GM12878 (cell line): ENCODE measurements around the gene ATG10. TPM values are rescaled to one million over a fixed set of nuclear protein-coding genes. Genes with fewer than 3 reads are reported as not detected.
A peak's percentile ranks its signal among the peaks of the same experiment; 100 is the strongest.

Source experiments
- ATAC-seq: fragments of 200-7000 bp; cut with Tn5 transposase; 3 replicates; pipeline ENCODE4 v1.9.1; 2020; ENCODE audit warnings: mild to moderate bottlenecking, moderate library complexity
- BruUV-seq: library from RNA; stranded (reverse); fragments of 400-500 nt; replicated peaks from 2 replicates; lab custom pipeline; 2021; lab: Mats Ljungman, UMichigan
- CTCF ChIA-PET: fragments of 300-600 bp; sonication (Branson Sonifier 250); formaldehyde crosslinking; extraction: SDS; loops from one replicate; lab custom pipeline; 2021; ENCODE audit warnings: inconsistent platforms; lab: Yijun Ruan, JAX
- POLR2A ChIA-PET: fragments of 350-600 bp; formaldehyde crosslinking; extraction: SDS; loops from one replicate; lab custom pipeline; 2021; ENCODE audit warnings: inconsistent platforms; lab: Charles Lee
- RAD21 ChIA-PET: fragments of 300-600 bp; sonication (Branson Sonifier 250); formaldehyde crosslinking; loops from one replicate; lab custom pipeline; 2023; ENCODE audit warnings: antibody characterized with exemption; ENCODE audit not compliant: unreplicated experiment; lab: Charles Lee
- SMC1A ChIA-PET: fragments of 300-600 bp; sonication (Branson Sonifier 250); formaldehyde crosslinking; loops from one replicate; lab custom pipeline; 2023; ENCODE audit not compliant: unreplicated experiment, uncharacterized antibody; lab: Charles Lee
- DNase-seq: peaks from one replicate; pipeline ENCODE4 v3.0.0-alpha.2; 2011; ENCODE audit warnings: low read depth, low spot score
- FAIRE-seq: peaks from 3 replicates; lab custom pipeline; 2011; peaks lifted over from hg19 to GRCh38; lab: Jason Lieb, UNC
- H2AFZ ChIP-seq: 2 replicates; pipeline ENCODE4 v1.6.0; 2011; ENCODE audit warnings: low read depth, low read length, control low read depth; ENCODE audit not compliant: control insufficient read depth
- H3K27ac ChIP-seq: 2 replicates; pipeline ENCODE4 v1.5.1; 2011; ENCODE audit warnings: control low read depth; ENCODE audit not compliant: control insufficient read depth, insufficient read depth
- H3K27me3 ChIP-seq, 2 experiments: replicated peaks in 1 of 2; 2 replicates each; pipeline versions ENCODE4 v1.6.0 to v1.6.1; 2011; ENCODE audit warnings: low read length in 1 of 2; ENCODE audit not compliant: control insufficient read depth in 2 of 2, insufficient read depth in 2 of 2
- H3K36me3 ChIP-seq, 2 experiments: 2 replicates each; pipeline ENCODE4 v1.5.1; 2011; ENCODE audit warnings: low read length in 1 of 2; ENCODE audit not compliant: control insufficient read depth in 2 of 2, insufficient read depth in 2 of 2
- H3K4me1 ChIP-seq: 2 replicates; pipeline ENCODE4 v1.6.1; 2011; ENCODE audit warnings: mild to moderate bottlenecking, low read length, moderate library complexity, mixed read lengths; ENCODE audit not compliant: control insufficient read depth, insufficient read depth
- H3K4me2 ChIP-seq: 2 replicates; pipeline ENCODE4 v1.6.0; 2011; ENCODE audit warnings: control low read depth; ENCODE audit not compliant: control insufficient read depth, insufficient read depth
- H3K4me3 ChIP-seq: fragments of 200-600 bp; sonication (generic); 2 replicates; pipeline ENCODE4 v1.5.1; 2016
- H3K79me2 ChIP-seq: 2 replicates; pipeline ENCODE4 v1.6.0; 2011; ENCODE audit warnings: low read length; ENCODE audit not compliant: control insufficient read depth, insufficient read depth
- H3K9ac ChIP-seq: 2 replicates; pipeline ENCODE4 v1.8.0; 2011; ENCODE audit warnings: low read length, control low read depth, mixed read lengths; ENCODE audit not compliant: control insufficient read depth, insufficient read depth
- H3K9me3 ChIP-seq: replicated peaks from 3 replicates; pipeline ENCODE4 v1.5.1; 2011; ENCODE audit warnings: mild to moderate bottlenecking, low read length; ENCODE audit not compliant: control insufficient read depth, insufficient read depth
- H4K20me1 ChIP-seq: 2 replicates; pipeline ENCODE4 v1.6.0; 2011; ENCODE audit not compliant: control insufficient read depth, insufficient read depth
- HDAC6 ChIP-seq: fragments of 200-600 bp; sonication (generic); IDR thresholded peaks from one replicate; pipeline ENCODE4 v1.8.0; 2017; ENCODE audit warnings: antibody characterized with exemption; ENCODE audit not compliant: unreplicated experiment
- NFYA ChIP-seq: IDR thresholded peaks from 2 replicates; pipeline ENCODE4 v1.6.1; 2011; ENCODE audit warnings: low read depth, mild to moderate bottlenecking, low read length, improper control_type of control experiment, borderline replicate concordance
- POLR2AphosphoS2 ChIP-seq: IDR thresholded peaks from 2 replicates; pipeline ENCODE4 v1.6.1; 2011; ENCODE audit warnings: low read depth, mild to moderate bottlenecking, low read length, improper control_type of control experiment, moderate library complexity
- SIX5 ChIP-seq: IDR thresholded peaks from 2 replicates; pipeline ENCODE4 v1.6.1; 2011; ENCODE audit warnings: mild to moderate bottlenecking, low read depth, low read length, moderate library complexity; ENCODE audit not compliant: severe bottlenecking
- STAT3 ChIP-seq: IDR thresholded peaks from 2 replicates; pipeline ENCODE4 v1.6.1; 2011; ENCODE audit warnings: low read depth, low read length, improper control_type of control experiment
- WGBS: methylation state at CpG from one replicate; pipeline ENCODE4 v1.1.6; 2016; ENCODE audit warnings: low lambda C conversion rate; ENCODE audit not compliant: insufficient replicate concordance, insufficient coverage; ENCODE audit errors: missing lambda C conversion rate; 5-methylcytosine and 5-hydroxymethylcytosine counted together
- in situ Hi-C: fragments of 300-500 bp; cut with MboI; formaldehyde crosslinking; loops from 9 replicates; pipeline ENCODE4 v1.14.3; 2018; ENCODE audit warnings: mixed read lengths
- intact Hi-C: fragments of 100-400 bp; cut with micrococcal nuclease; formaldehyde crosslinking; loops from one replicate; pipeline ENCODE4 v1.14.2; 2022; ENCODE audit not compliant: unreplicated experiment
- polyA plus RNA-seq, 11 experiments: library from polyadenylated mRNA; depleted of rRNA in 4 of 11; unstranded in 6 of 11; stranded (reverse) in 5 of 11; fragments of >200 nt; fragmentation: Nextera tagmentation in 4 of 11; fragmentation: Illumina TruSeq in 1 of 11; extraction: Ambion mirVana in 4 of 11; extraction: Trizol in 1 of 11; gene quantifications; 1 replicate in 1 of 11; 2 replicates in 10 of 11; pipeline versions ENCODE4 v1.2.1 to v1.2.3, GENCODE V29; 2011 to 2016; ENCODE audit warnings: inconsistent platforms in 2 of 11, missing spikeins in 2 of 11, low read depth in 1 of 11
- total RNA-seq, 4 experiments: library from RNA; depleted of rRNA in 3 of 4; stranded (reverse); fragments of >200 nt in 3 of 4; fragmentation: Illumina TruSeq in 1 of 4; extraction: Trizol in 1 of 4; gene quantifications; 2 replicates each; pipeline versions ENCODE4 v1.2.1 to v1.2.3, GENCODE V29; 2013 to 2021
- TF ChIP-seq, protein P1 (sequence below): fragments of 150-350 bp; IDR thresholded peaks from 2 replicates; pipeline ENCODE4 v1.6.1; 2016; ENCODE audit warnings: low read depth, low read length
- TF ChIP-seq, protein P2 (sequence below): fragments of 450-650 bp; conservative IDR thresholded peaks from 2 replicates; pipeline ENCODE4 v1.6.1; 2017; ENCODE audit warnings: mild to moderate bottlenecking, moderate library complexity
- TF ChIP-seq, protein P3 (sequence below): fragments of 450-650 bp; IDR thresholded peaks from 2 replicates; pipeline ENCODE4 v1.6.1; 2017; ENCODE audit warnings: low read depth, mild to moderate bottlenecking, moderate library complexity
- TF ChIP-seq, protein P4 (sequence below): fragments of 450-650 bp; IDR thresholded peaks from 2 replicates; pipeline ENCODE4 v1.6.1; 2017; ENCODE audit warnings: mild to moderate bottlenecking, moderate library complexity

ATG10 gene
- total and polyA plus RNA-seq, 10 of the 15 experiments (the other 5 are each of a cell fraction or from before 2014, with no cell fraction given): 3.8 to 14.4 (median 6.5) TPM

DNA sequence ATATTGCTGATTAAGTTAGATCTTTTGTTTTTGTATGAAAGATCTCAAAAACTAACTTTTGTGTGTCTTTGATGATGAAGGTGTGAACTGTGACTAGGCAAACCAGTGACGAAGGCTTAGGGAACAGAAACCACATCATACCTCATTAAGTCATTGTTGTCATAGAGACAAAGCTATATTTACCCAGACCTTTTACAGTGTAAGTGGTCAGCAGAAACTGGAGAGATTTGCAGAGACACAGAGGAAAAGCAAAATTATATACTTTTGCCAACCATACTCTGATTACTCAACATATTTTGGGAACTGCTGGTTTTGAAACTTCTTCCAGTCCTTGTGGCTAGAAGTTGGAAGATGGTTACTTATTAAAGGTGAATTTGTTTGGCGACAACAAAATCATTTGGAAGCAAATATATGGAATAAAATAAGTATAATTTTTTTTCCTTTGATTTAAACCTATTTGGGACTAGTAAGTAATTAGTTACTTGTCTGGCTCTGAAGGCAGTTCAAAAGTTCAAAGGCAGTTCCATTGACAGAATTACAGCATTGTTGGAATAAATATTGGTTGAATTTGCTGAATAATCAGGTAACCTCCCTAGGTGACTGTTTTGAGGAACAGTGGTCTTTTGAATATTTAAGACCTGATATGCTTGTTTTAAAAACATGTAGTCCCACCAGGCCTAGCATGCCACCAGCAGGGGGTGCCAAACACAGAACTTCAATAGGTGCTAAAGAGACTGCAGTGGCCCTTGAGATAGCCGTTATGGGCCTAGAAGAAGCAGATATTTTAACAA is 202.5 kb downstream of the ATG10 start:
- Histone ChIP-seq H3K36me3 (no peaks in the 10 kb centered on the region), H3K4me3 (peak overlapping the region; percentile 0; the same call in 1 of the 2 replicates), H3K4me2 (peak overlapping the region; percentile 87), H3K9me3 (no peaks in the 10 kb centered on the region), H4K20me1 (no peaks in the 10 kb centered on the region), H3K79me2 (no peaks in the 10 kb centered on the region), H3K4me1 (peaks cover 25% of the 10 kb centered on the region), H2AFZ (peak overlapping the region; percentile 38), H3K9ac (peak overlapping the region; percentile 7; the same call in 1 of the 2 replicates), H3K27me3 (no peaks in the 10 kb centered on the region), H3K27ac (peak overlapping the region; percentile 69)
- POLR2A ChIA-PET: interaction anchor here (0.6 to 1.5 kb wide), 4 partner anchors 11 to 67 kb away, joined by 3 to 4 read pairs (median 3); no protein-coding TSS in a partner anchor
- FAIRE-seq (peak; percentile 79), ATAC-seq (peak; percentile 94), DNase-seq (peak; percentile 83)
- TSS peak; percentile 91 for BruUV-seq
- 47% methylated on average over 3 of the region's 3 CpGs for WGBS
- in situ Hi-C loops: loop anchor here (5.0 kb wide), 1 partner anchor 667 kb away; no protein-coding TSS in a partner anchor
- CTCF ChIA-PET: interaction anchor here (0.7 to 11.2 kb wide), 23 partner anchors 10 to 667 kb away, joined by 3 to 177 read pairs (median 4); partner anchors contain the start of gene SSBP2
- RAD21 ChIA-PET: interaction anchor here (0.9 to 8.8 kb wide), 7 partner anchors 9 to 687 kb away, joined by 3 to 72 read pairs (median 3); no protein-coding TSS in a partner anchor
- intact Hi-C loops: loop anchor here (1.0 kb wide), 1 partner anchor 51 kb away; no protein-coding TSS in a partner anchor
- SMC1A ChIA-PET: interaction anchor here (0.6 to 13.8 kb wide), 13 partner anchors 10 to 427 kb away, joined by 3 to 159 read pairs (median 4); no protein-coding TSS in a partner anchor
- TF ChIP-seq, protein P1, sequence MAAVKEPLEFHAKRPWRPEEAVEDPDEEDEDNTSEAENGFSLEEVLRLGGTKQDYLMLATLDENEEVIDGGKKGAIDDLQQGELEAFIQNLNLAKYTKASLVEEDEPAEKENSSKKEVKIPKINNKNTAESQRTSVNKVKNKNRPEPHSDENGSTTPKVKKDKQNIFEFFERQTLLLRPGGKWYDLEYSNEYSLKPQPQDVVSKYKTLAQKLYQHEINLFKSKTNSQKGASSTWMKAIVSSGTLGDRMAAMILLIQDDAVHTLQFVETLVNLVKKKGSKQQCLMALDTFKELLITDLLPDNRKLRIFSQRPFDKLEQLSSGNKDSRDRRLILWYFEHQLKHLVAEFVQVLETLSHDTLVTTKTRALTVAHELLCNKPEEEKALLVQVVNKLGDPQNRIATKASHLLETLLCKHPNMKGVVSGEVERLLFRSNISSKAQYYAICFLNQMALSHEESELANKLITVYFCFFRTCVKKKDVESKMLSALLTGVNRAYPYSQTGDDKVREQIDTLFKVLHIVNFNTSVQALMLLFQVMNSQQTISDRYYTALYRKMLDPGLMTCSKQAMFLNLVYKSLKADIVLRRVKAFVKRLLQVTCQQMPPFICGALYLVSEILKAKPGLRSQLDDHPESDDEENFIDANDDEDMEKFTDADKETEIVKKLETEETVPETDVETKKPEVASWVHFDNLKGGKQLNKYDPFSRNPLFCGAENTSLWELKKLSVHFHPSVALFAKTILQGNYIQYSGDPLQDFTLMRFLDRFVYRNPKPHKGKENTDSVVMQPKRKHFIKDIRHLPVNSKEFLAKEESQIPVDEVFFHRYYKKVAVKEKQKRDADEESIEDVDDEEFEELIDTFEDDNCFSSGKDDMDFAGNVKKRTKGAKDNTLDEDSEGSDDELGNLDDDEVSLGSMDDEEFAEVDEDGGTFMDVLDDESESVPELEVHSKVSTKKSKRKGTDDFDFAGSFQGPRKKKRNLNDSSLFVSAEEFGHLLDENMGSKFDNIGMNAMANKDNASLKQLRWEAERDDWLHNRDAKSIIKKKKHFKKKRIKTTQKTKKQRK: no peak
- TF ChIP-seq SIX5 (no peak), STAT3 (0 out of 2 replicates have a peak, but pooled peaks have one; percentile 63), POLR2AphosphoS2 (no peak), NFYA (no peak), HDAC6 (no peak)
- TF ChIP-seq, protein P2, sequence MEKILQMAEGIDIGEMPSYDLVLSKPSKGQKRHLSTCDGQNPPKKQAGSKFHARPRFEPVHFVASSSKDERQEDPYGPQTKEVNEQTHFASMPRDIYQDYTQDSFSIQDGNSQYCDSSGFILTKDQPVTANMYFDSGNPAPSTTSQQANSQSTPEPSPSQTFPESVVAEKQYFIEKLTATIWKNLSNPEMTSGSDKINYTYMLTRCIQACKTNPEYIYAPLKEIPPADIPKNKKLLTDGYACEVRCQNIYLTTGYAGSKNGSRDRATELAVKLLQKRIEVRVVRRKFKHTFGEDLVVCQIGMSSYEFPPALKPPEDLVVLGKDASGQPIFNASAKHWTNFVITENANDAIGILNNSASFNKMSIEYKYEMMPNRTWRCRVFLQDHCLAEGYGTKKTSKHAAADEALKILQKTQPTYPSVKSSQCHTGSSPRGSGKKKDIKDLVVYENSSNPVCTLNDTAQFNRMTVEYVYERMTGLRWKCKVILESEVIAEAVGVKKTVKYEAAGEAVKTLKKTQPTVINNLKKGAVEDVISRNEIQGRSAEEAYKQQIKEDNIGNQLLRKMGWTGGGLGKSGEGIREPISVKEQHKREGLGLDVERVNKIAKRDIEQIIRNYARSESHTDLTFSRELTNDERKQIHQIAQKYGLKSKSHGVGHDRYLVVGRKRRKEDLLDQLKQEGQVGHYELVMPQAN: no peak
- TF ChIP-seq, protein P3, sequence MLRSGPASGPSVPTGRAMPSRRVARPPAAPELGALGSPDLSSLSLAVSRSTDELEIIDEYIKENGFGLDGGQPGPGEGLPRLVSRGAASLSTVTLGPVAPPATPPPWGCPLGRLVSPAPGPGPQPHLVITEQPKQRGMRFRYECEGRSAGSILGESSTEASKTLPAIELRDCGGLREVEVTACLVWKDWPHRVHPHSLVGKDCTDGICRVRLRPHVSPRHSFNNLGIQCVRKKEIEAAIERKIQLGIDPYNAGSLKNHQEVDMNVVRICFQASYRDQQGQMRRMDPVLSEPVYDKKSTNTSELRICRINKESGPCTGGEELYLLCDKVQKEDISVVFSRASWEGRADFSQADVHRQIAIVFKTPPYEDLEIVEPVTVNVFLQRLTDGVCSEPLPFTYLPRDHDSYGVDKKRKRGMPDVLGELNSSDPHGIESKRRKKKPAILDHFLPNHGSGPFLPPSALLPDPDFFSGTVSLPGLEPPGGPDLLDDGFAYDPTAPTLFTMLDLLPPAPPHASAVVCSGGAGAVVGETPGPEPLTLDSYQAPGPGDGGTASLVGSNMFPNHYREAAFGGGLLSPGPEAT: peak; percentile 82
- TF ChIP-seq, protein P4, sequence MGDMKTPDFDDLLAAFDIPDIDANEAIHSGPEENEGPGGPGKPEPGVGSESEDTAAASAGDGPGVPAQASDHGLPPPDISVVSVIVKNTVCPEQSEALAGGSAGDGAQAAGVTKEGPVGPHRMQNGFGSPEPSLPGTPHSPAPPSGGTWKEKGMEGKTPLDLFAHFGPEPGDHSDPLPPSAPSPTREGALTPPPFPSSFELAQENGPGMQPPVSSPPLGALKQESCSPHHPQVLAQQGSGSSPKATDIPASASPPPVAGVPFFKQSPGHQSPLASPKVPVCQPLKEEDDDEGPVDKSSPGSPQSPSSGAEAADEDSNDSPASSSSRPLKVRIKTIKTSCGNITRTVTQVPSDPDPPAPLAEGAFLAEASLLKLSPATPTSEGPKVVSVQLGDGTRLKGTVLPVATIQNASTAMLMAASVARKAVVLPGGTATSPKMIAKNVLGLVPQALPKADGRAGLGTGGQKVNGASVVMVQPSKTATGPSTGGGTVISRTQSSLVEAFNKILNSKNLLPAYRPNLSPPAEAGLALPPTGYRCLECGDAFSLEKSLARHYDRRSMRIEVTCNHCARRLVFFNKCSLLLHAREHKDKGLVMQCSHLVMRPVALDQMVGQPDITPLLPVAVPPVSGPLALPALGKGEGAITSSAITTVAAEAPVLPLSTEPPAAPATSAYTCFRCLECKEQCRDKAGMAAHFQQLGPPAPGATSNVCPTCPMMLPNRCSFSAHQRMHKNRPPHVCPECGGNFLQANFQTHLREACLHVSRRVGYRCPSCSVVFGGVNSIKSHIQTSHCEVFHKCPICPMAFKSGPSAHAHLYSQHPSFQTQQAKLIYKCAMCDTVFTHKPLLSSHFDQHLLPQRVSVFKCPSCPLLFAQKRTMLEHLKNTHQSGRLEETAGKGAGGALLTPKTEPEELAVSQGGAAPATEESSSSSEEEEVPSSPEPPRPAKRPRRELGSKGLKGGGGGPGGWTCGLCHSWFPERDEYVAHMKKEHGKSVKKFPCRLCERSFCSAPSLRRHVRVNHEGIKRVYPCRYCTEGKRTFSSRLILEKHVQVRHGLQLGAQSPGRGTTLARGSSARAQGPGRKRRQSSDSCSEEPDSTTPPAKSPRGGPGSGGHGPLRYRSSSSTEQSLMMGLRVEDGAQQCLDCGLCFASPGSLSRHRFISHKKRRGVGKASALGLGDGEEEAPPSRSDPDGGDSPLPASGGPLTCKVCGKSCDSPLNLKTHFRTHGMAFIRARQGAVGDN: peak; percentile 42; the same call in 1 of the 2 replicates
